ENCODE measurements around the gene PLB1.

GRCh38 chr2:28617502-28618184 lies 121.8 kb downstream of the PLB1 start:
- TF ChIP-seq MAX (IDR thresholded peaks at IDR 0.05), result no peak
- no peak for TF ChIP-seq PHF8 (IDR thresholded peaks at IDR 0.05; ENCODE audit: borderline replicate concordance, low read depth)
- no peak for TF ChIP-seq CBX8 (IDR thresholded peaks at IDR 0.05)
- no peak for TF ChIP-seq JUN (IDR thresholded peaks at IDR 0.05)
- no peak for TF ChIP-seq KDM5A (IDR thresholded peaks at IDR 0.05)
- no peak for TF ChIP-seq CHD4 (IDR thresholded peaks at IDR 0.05; ENCODE audit: borderline replicate concordance)
- TF ChIP-seq PBX3 (IDR thresholded peaks at IDR 0.05), result no peak
- TF ChIP-seq NR3C1 (IDR thresholded peaks at IDR 0.05), result no peak
- no peak for TF ChIP-seq POLR2A (IDR thresholded peaks at IDR 0.05; ENCODE audit: low read length)

All from A549 (cell line).